IMR-90 (cell line): ENCODE data around the gene MORC1.

Source experiments
- CHD1 ChIP-seq: IDR thresholded peaks from 2 replicates; pipeline ENCODE4 v1.6.1; 2012; ENCODE audit warnings: low read depth, low read length, improper control_type of control experiment
- MAFK ChIP-seq: IDR thresholded peaks from 2 replicates; pipeline ENCODE4 v1.6.1; 2012; ENCODE audit warnings: low read depth, low read length, improper control_type of control experiment
- MAZ ChIP-seq: IDR thresholded peaks from 2 replicates; pipeline ENCODE4 v1.6.1; 2012; ENCODE audit warnings: low read depth, mild to moderate bottlenecking, low read length, improper control_type of control experiment, moderate library complexity, borderline replicate concordance
- MXI1 ChIP-seq: IDR thresholded peaks from 2 replicates; pipeline ENCODE4 v1.6.1; 2012; ENCODE audit warnings: low read depth, mild to moderate bottlenecking, low read length, moderate library complexity, borderline replicate concordance
- NFE2L2 ChIP-seq: fragments of 150-350 bp; IDR thresholded peaks from 2 replicates; pipeline ENCODE4 v1.6.1; 2016; ENCODE audit warnings: low read depth, mild to moderate bottlenecking, low read length
- RAD21 ChIP-seq: IDR thresholded peaks from 2 replicates; pipeline ENCODE4 v1.6.1; 2012; ENCODE audit warnings: low read length, improper control_type of control experiment
- RCOR1 ChIP-seq: IDR thresholded peaks from 2 replicates; pipeline ENCODE4 v1.6.1; 2012; ENCODE audit warnings: mild to moderate bottlenecking, low read length, improper control_type of control experiment; ENCODE audit not compliant: insufficient replicate concordance
- RFX5 ChIP-seq: IDR thresholded peaks from 2 replicates; pipeline ENCODE4 v1.8.0; 2012; ENCODE audit warnings: low read depth, mild to moderate bottlenecking, low read length, moderate library complexity
- USF2 ChIP-seq: fragments of 150-350 bp; IDR thresholded peaks from 2 replicates; pipeline ENCODE4 v1.6.1; 2017; ENCODE audit warnings: mild to moderate bottlenecking, antibody characterized with exemption, low read length, low read depth
- TF ChIP-seq, protein P1 (sequence below): conservative IDR thresholded peaks from 2 replicates; pipeline ENCODE4 v1.5.1; 2012; ENCODE audit warnings: mild to moderate bottlenecking, low read depth, low read length, improper control_type of control experiment
- TF ChIP-seq, protein P2 (sequence below): fragments of 150-350 bp; IDR thresholded peaks from 2 replicates; pipeline ENCODE4 v1.6.1; 2016; ENCODE audit warnings: low read depth, mild to moderate bottlenecking, low read length, moderate library complexity, borderline replicate concordance

DNA sequence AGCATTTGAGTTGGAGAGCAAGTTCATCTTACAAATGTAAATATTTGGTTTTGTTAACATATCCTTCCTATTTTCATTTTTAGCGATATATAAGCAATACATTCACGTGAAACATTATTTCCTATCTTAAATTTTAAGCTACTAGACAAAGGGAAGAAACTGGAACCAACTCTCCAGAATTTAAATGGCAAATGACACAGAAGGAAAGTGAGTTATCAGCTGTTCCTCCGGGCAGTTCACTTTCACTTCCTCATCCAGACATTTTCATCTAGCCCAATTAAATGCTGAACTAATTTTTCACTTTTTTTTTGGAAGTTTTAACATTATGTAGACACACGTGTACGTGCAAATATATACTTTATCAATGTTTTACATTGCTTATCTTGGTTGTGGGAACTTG is 58.7 kb downstream of the MORC1 start:
- TF ChIP-seq, protein P1, sequence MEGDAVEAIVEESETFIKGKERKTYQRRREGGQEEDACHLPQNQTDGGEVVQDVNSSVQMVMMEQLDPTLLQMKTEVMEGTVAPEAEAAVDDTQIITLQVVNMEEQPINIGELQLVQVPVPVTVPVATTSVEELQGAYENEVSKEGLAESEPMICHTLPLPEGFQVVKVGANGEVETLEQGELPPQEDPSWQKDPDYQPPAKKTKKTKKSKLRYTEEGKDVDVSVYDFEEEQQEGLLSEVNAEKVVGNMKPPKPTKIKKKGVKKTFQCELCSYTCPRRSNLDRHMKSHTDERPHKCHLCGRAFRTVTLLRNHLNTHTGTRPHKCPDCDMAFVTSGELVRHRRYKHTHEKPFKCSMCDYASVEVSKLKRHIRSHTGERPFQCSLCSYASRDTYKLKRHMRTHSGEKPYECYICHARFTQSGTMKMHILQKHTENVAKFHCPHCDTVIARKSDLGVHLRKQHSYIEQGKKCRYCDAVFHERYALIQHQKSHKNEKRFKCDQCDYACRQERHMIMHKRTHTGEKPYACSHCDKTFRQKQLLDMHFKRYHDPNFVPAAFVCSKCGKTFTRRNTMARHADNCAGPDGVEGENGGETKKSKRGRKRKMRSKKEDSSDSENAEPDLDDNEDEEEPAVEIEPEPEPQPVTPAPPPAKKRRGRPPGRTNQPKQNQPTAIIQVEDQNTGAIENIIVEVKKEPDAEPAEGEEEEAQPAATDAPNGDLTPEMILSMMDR, result no peak
- TF ChIP-seq MAZ (no peak), RCOR1 (no peak), MAFK (no peak), MXI1 (no peak), NFE2L2 (no peak), CHD1 (no peak), USF2 (no peak), RFX5 (no peak), RAD21 (no peak)
- TF ChIP-seq, protein P2, sequence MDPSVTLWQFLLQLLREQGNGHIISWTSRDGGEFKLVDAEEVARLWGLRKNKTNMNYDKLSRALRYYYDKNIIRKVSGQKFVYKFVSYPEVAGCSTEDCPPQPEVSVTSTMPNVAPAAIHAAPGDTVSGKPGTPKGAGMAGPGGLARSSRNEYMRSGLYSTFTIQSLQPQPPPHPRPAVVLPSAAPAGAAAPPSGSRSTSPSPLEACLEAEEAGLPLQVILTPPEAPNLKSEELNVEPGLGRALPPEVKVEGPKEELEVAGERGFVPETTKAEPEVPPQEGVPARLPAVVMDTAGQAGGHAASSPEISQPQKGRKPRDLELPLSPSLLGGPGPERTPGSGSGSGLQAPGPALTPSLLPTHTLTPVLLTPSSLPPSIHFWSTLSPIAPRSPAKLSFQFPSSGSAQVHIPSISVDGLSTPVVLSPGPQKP, result no peak
